Astrocyte of the cerebellum (primary cell): ENCODE measurements around the gene NTN4.

Experiments
- DNase-seq: peaks from one replicate; pipeline ENCODE4 v3.0.0-alpha.2; 2011; ENCODE audit warnings: low read depth
- H3K4me3 ChIP-seq: 2 replicates; pipeline ENCODE4 v1.5.1; 2011; ENCODE audit warnings: mild to moderate bottlenecking, low read depth, low read length, moderate library complexity
- in situ Hi-C: cut with HindIII; loops from 2 replicates; pipeline ENCODE4 v1.10.0; 2017; ENCODE audit warnings: low sequenced_read_pairs
- TF ChIP-seq, protein P1 (sequence below): IDR thresholded peaks from 2 replicates; pipeline ENCODE4 v1.5.1; 2012; ENCODE audit warnings: low read length, low read depth, moderate library complexity, mild to moderate bottlenecking; ENCODE audit errors: missing control alignments

The NTN4 gene

DNA sequence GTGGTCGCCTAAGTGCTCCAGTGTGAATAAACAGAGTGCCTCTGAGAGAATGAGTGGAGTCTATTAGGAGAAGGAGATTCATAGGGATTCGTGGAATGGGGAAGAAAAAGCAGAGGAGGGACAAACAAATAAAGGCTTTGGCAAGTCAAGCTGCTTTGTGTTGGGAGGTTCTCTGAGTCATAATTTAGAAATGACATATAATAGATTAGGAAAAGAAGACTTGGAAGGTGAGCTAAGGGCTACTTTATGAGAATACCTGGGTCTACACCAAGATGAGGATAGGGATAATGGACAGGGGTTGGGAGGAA, 6.4 kb upstream of the NTN4 start:
- TF ChIP-seq, protein P1, sequence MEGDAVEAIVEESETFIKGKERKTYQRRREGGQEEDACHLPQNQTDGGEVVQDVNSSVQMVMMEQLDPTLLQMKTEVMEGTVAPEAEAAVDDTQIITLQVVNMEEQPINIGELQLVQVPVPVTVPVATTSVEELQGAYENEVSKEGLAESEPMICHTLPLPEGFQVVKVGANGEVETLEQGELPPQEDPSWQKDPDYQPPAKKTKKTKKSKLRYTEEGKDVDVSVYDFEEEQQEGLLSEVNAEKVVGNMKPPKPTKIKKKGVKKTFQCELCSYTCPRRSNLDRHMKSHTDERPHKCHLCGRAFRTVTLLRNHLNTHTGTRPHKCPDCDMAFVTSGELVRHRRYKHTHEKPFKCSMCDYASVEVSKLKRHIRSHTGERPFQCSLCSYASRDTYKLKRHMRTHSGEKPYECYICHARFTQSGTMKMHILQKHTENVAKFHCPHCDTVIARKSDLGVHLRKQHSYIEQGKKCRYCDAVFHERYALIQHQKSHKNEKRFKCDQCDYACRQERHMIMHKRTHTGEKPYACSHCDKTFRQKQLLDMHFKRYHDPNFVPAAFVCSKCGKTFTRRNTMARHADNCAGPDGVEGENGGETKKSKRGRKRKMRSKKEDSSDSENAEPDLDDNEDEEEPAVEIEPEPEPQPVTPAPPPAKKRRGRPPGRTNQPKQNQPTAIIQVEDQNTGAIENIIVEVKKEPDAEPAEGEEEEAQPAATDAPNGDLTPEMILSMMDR, result no peak
- no peak for DNase-seq
- in situ Hi-C loops, result no loop called here
- no peak overlapping the region for H3K4me3 ChIP-seq

DNA sequence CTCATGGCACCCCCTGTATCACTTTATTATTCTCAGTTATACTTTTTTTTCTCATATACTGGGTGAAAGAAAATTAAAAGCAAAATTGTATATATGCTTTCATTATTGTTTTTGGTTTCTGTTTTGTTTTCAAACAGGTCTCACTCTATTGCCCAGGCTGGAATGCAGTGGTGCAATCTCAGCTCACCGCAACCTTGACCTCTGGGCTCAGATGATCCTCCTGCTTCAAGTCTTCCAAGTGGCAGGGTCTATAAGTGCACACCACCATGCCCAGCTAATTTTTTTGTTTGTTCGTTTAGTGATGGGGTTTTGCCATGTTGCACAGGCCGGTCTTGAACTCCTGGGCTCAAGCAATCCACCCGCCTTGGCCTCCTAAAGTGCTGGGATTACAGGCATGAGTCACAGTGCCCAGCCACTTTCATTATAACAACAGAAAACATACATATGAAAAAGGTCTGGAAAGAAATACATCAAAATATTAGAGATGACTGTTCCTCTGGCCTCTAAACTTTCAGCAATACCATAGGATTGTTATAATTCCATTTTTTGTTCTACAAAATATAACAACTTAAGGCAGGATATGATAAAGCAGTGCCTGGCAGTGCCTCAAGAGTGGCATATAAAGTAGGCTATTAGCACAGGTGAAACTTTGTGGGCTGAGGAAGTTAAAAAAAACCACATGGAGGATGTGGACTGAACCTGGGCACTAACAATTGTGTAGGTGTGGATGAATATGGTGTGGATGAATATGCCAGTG, 5.8 kb upstream of the NTN4 start:
- no peak for DNase-seq
- TF ChIP-seq, protein P1, result no peak
- in situ Hi-C loops, result no loop called here
- no peak overlapping the region for H3K4me3 ChIP-seq

DNA sequence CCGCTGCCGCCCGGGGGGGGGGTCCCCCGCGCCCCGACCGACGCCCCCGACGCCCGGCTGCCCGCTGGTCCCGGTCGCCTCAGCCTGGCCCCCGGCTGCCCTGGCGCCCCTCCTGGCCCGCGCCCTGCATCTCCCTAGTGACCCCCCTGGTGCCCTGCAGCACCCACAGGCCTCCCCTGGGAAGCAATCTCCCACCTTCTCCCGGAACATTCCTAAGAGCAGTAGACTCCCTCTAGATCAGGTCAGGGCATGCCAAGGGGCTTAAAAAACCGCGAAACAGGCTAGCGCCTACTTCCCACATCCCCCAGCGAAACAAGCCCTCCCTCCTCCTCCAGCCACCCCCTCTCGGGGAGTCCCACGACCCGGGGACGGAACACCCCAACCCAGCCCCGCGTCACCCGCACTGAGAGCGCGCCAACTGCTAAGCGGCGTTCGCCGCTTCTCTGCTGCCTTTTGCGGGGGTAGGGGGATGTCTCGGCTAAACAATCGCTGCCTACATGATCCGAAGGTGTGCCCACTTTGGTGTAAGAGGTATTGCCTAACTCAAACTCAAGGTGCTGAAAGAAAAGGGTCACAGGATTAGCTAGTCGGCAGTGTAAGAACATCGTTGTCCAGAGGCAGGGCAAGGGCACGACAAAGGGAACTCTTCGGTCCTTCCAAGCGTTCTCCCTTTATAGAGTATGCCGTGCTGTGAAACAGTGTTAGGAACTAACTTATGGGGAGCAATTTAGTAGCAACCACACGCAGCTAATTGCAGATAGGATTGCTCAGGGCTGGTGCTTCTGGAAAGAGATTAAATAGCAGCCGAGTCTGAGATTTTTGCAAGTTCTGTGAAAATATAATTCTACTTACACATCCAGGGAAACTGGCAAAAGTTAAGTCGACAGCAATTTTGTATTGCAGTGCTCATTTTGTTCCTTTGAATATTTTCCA, 619 bp upstream of the NTN4 start:
- in situ Hi-C loops, result no loop called here
- no peak for DNase-seq
- TF ChIP-seq, protein P1, result no peak
- H3K4me3 ChIP-seq, result peak overlapping the region; percentile 62

DNA sequence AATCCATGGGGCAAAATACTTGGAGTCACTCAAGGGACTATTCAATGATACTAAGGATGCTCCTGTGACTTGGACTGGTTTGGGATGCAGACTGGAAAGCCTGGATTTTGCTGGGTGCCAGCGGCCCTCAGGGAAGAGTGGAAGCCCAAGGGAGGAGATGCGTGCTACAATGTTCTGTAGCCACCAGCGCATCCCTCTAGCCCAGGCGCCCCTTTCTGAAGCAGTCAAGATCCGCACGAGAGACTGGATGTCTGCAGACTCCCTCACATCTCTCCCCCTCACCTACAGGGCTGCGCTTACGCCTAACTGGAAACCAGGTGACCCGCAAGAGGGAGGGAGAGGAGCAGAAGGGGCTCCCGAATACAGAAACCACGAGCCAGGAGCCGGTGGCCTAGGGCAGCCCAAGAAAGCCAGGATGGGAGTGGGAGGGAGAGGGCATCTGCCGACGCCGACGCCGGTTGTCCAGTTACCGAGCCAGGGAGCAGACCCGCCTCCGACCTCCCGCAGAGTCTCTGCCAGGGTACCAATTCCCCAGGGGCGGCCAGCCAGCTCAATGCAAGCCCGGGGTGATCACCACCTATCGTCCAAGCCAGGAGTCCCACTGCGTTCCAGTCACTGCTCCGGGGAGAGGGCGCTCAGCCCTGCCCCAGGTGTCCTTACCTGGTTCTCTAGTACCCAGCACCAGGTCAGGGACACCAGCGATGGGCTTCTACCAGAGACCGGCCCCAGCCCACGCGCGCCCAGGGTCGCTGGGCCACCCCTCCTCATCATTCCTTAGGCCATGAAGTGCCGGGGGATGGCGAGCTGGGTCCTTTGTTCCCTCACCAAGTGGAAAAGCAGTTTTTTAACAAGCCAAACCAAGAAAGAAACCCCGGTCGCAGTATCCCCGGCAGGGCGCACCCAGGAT, 1.2 kb downstream of the NTN4 start:
- TF ChIP-seq, protein P1, result no peak
- peak overlapping the region; percentile 62 for H3K4me3 ChIP-seq
- in situ Hi-C loops, result no loop called here
- DNase-seq, result no peak

DNA sequence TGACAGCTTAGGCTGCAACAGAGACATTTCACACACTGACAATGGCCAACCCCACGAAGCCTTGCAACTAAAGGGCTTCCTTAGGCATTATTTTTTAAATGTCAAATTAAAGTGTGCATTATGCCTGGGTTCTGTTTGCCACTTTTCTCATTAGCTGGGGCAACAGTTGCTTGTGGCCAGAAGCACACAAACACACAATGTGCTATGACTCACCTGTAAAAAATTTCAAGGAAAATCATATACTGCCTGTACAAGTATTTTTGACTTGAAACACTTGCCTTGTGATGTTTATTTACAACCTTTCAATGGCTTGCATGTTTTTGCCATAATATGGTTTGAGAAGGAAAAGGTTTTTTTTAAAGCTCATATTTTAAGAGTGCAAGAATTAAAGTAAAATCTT, 1.9 kb downstream of the NTN4 start:
- in situ Hi-C loops, result no loop called here
- TF ChIP-seq, protein P1, result no peak

DNA sequence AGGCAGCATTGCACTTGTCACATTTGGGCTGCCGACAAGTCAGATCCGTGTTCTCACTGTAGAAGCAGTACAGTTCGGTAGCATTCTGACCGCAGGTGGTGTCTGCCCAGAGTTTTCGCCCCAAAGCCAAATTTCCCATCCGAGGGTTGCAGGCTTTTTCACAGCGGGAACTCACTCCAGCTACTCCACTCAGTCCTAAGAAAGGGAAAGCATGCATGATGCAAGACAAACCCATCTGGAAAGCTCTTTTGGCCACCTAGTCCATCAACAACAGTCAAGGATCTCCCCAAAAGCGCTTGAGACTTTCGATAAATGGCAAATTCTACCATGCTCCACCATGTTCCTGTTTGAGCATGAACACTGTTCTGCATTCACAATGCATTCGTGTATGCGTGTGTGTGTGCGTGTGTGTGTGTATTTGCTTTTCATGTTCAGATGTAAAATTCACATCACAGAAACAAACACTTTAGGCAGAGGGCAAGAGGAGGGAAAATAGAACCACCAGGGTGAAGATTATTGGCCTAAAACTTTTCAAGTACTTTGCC, 3.2 kb downstream of the NTN4 start:
- DNase-seq, result no peak
- TF ChIP-seq, protein P1, result no peak
- H3K4me3 ChIP-seq, result no peak overlapping the region
- in situ Hi-C loops, result no loop called here

More for the DNA sequence above, 1.9 kb downstream of the NTN4 start:
- H3K4me3 ChIP-seq, result no peak overlapping the region
- no peak for DNase-seq
